Progenitor cell of endocrine pancreas (in vitro differentiated cells): Measurements from ENCODE around the gene SND1. TPM values are rescaled to one million over a fixed set of nuclear protein-coding genes. Genes with fewer than 3 reads are reported as not detected.

Experiments used
- DNase-seq: peaks from one replicate; pipeline ENCODE4 v3.0.0; 2021; ENCODE audit warnings: low spot score; ENCODE audit not compliant: unreplicated experiment
- H3K27ac Mint-ChIP-seq: 2 replicates; pipeline ENCODE4 v1.8.0; 2021; ENCODE audit warnings: mild to moderate bottlenecking, moderate library complexity, mixed read lengths
- H3K27me3 Mint-ChIP-seq: 2 replicates; pipeline ENCODE4 v1.8.0; 2021; ENCODE audit warnings: mixed read lengths
- H3K36me3 Mint-ChIP-seq: 2 replicates; pipeline ENCODE4 v1.8.0; 2022; ENCODE audit warnings: mixed read lengths; ENCODE audit not compliant: insufficient read depth
- H3K4me1 Mint-ChIP-seq: 2 replicates; pipeline ENCODE4 v1.8.0; 2021; ENCODE audit warnings: low read depth, mixed read lengths
- H3K4me3 Mint-ChIP-seq: 2 replicates; pipeline ENCODE4 v1.8.0; 2021; ENCODE audit warnings: low read depth, mild to moderate bottlenecking, moderate library complexity, mixed read lengths
- H3K9me3 Mint-ChIP-seq: 2 replicates; pipeline ENCODE4 v1.8.0; 2021; ENCODE audit warnings: low read depth, mixed read lengths
- total RNA-seq: library from RNA; stranded (reverse); gene quantifications from 2 replicates; pipeline ENCODE4 v1.2.1, GENCODE V29; 2021
- TF ChIP-seq, protein P1 (sequence below): fragments of 200-600 bp; sonication (generic); IDR thresholded peaks from one replicate; pipeline ENCODE4 v1.5.0; 2021; ENCODE audit warnings: antibody characterized with exemption, mild to moderate bottlenecking; ENCODE audit not compliant: unreplicated experiment

Gene SND1
- total RNA-seq, 1 donor from 2014 or later = 213 TPM

- Mint-ChIP-seq H3K4me3 (no peak overlapping the region), H3K27ac (no peak overlapping the region), H3K27me3 (no peaks in the 10 kb centered on the region), H3K4me1 (no peaks in the 10 kb centered on the region), H3K9me3 (no peaks in the 10 kb centered on the region), H3K36me3 (no peaks in the 10 kb centered on the region)
- TF ChIP-seq, protein P1, sequence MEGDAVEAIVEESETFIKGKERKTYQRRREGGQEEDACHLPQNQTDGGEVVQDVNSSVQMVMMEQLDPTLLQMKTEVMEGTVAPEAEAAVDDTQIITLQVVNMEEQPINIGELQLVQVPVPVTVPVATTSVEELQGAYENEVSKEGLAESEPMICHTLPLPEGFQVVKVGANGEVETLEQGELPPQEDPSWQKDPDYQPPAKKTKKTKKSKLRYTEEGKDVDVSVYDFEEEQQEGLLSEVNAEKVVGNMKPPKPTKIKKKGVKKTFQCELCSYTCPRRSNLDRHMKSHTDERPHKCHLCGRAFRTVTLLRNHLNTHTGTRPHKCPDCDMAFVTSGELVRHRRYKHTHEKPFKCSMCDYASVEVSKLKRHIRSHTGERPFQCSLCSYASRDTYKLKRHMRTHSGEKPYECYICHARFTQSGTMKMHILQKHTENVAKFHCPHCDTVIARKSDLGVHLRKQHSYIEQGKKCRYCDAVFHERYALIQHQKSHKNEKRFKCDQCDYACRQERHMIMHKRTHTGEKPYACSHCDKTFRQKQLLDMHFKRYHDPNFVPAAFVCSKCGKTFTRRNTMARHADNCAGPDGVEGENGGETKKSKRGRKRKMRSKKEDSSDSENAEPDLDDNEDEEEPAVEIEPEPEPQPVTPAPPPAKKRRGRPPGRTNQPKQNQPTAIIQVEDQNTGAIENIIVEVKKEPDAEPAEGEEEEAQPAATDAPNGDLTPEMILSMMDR = no peak
- DNase-seq = no peak
Observed at GRCh38 chr7:127877951-127878350, 226.0 kb downstream of the SND1 start.

- H3K4me3 Mint-ChIP-seq = no peak overlapping the region
- TF ChIP-seq, protein P1 = no peak
- H3K36me3 Mint-ChIP-seq = no peaks in the 10 kb centered on the region
- H3K4me1 Mint-ChIP-seq = no peaks in the 10 kb centered on the region
- H3K27ac Mint-ChIP-seq = no peak overlapping the region
- no peak for DNase-seq
- no peaks in the 10 kb centered on the region for H3K27me3 Mint-ChIP-seq
- H3K9me3 Mint-ChIP-seq = no peaks in the 10 kb centered on the region
Observed at GRCh38 chr7:127878791-127879190, 226.8 kb downstream of the SND1 start.

DNA sequence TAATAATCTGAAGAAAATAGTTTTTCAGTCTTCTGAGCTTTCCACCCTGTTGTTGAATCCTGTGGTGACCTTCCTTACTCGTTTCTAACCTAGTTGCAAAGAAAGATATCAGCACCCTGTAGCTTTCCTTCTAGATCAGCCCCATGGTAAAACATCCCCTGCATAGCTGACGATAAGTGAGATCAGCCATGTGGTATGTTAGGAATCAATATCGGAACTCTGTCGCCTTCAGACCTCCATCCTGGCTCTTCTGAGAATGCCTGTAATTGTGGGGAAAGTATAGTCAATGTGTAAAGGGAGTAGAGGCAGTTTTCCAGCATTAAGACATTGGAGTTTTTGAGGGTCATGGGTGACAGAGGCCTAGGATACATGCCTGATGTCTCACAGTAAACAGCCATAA is 227.4 kb downstream of the SND1 start:
- DNase-seq = no peak
- Mint-ChIP-seq H3K36me3 (peaks cover under 1% of the 10 kb centered on the region), H3K4me1 (peaks cover under 1% of the 10 kb centered on the region), H3K9me3 (no peaks in the 10 kb centered on the region), H3K27ac (no peak overlapping the region), H3K27me3 (no peaks in the 10 kb centered on the region), H3K4me3 (no peak overlapping the region)
- TF ChIP-seq, protein P1 = no peak

- DNase-seq = no peak
- H3K9me3 Mint-ChIP-seq = no peaks in the 10 kb centered on the region
- no peak overlapping the region for H3K4me3 Mint-ChIP-seq
- H3K27ac Mint-ChIP-seq = no peak overlapping the region
- peaks cover 2% of the 10 kb centered on the region for H3K36me3 Mint-ChIP-seq
- TF ChIP-seq, protein P1 = no peak
- H3K4me1 Mint-ChIP-seq = peaks cover 2% of the 10 kb centered on the region
- H3K27me3 Mint-ChIP-seq = no peaks in the 10 kb centered on the region
Observed at GRCh38 chr7:127879942-127880341, 227.9 kb downstream of the SND1 start.

DNA sequence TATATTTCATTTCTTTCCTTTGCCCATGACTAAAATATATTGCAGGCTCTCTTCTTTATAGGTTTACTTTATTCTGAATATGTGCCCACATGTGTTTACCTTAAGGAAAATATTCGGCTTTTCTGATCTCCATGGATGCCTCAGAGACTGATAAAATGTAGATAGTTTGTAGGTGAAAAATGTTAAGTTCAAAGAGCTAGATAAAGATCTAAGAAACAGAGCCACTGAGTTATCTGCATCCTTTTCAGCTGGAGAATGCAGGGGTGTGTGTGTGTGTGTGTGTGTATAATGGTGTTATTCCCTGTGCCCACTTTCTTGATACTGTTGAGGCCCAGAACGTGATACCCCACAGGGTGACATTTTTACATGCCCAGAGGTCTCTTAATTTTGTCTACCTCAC is 228.5 kb downstream of the SND1 start:
- Mint-ChIP-seq H3K27me3 (no peaks in the 10 kb centered on the region), H3K4me1 (peaks cover 6% of the 10 kb centered on the region), H3K36me3 (peaks cover 2% of the 10 kb centered on the region), H3K27ac (no peak overlapping the region), H3K9me3 (no peaks in the 10 kb centered on the region), H3K4me3 (no peak overlapping the region)
- DNase-seq = no peak
- TF ChIP-seq, protein P1 = no peak
